Neural progenitor cell (in vitro differentiated cells): ENCODE results near the gene MDM4. TPM values are rescaled to one million over a fixed set of nuclear protein-coding genes. Genes with fewer than 3 reads are reported as not detected.
A peak's percentile ranks its signal among the peaks of the same experiment; 100 is the strongest.

Experiments used
- DNase-seq: peaks from one replicate; pipeline ENCODE4 v3.0.0-alpha.2; 2016; ENCODE audit warnings: low spot score
- H2AFZ ChIP-seq: fragments of 200-600 bp; sonication (generic); replicated peaks from 2 replicates; pipeline ENCODE4 v1.6.1; 2016; ENCODE audit warnings: antibody characterized with exemption
- H3F3A ChIP-seq: fragments of 200-600 bp; sonication (generic); 2 replicates; pipeline ENCODE4 v1.6.1; 2016; ENCODE audit warnings: antibody characterized with exemption, low read depth
- H3K27ac ChIP-seq: fragments of 200-600 bp; sonication (generic); 2 replicates; pipeline ENCODE4 v1.5.1; 2016; ENCODE audit warnings: mild to moderate bottlenecking
- H3K27me3 ChIP-seq: fragments of 200-600 bp; sonication (generic); 2 replicates; pipeline ENCODE4 v1.6.1; 2016; ENCODE audit warnings: mild to moderate bottlenecking, moderate library complexity
- H3K36me3 ChIP-seq: fragments of 200-600 bp; sonication (generic); 2 replicates; pipeline ENCODE4 v1.5.1; 2016
- H3K4me1 ChIP-seq: fragments of 200-600 bp; sonication (generic); 2 replicates; pipeline ENCODE4 v1.6.1; 2016; ENCODE audit warnings: mixed run types
- H3K4me2 ChIP-seq: fragments of 200-600 bp; sonication (generic); 2 replicates; pipeline ENCODE4 v1.6.1; 2016
- H3K4me3 ChIP-seq: fragments of 200-600 bp; sonication (generic); 2 replicates; pipeline ENCODE4 v1.5.1; 2016
- H3K79me2 ChIP-seq: fragments of 200-600 bp; sonication (generic); 2 replicates; pipeline ENCODE4 v1.6.1; 2016; ENCODE audit warnings: low read depth
- H3K9ac ChIP-seq: fragments of 200-600 bp; sonication (generic); 2 replicates; pipeline ENCODE4 v1.6.1; 2016
- H3K9me3 ChIP-seq: fragments of 200-600 bp; sonication (generic); 2 replicates; pipeline ENCODE4 v1.5.1; 2016; ENCODE audit warnings: low read depth
- H4K20me1 ChIP-seq: fragments of 200-600 bp; sonication (generic); 2 replicates; pipeline ENCODE4 v1.6.1; 2016; ENCODE audit warnings: low read depth
- H3K27ac Mint-ChIP-seq: 3 replicates; pipeline ENCODE4 v1.8.0; 2021; ENCODE audit warnings: mixed read lengths
- H3K27me3 Mint-ChIP-seq: 2 replicates; pipeline ENCODE4 v1.8.0; 2022; ENCODE audit warnings: low read depth, mild to moderate bottlenecking, inconsistent platforms, moderate library complexity, mixed read lengths; ENCODE audit not compliant: insufficient read depth
- H3K36me3 Mint-ChIP-seq: 3 replicates; pipeline ENCODE4 v1.8.0; 2021; ENCODE audit warnings: mixed read lengths
- H3K4me1 Mint-ChIP-seq: 3 replicates; pipeline ENCODE4 v1.8.0; 2021; ENCODE audit warnings: mixed read lengths
- H3K4me3 Mint-ChIP-seq: 3 replicates; pipeline ENCODE4 v1.8.0; 2021; ENCODE audit warnings: mild to moderate bottlenecking, moderate library complexity, mixed read lengths
- H3K9me3 Mint-ChIP-seq: 3 replicates; pipeline ENCODE4 v1.8.0; 2020; ENCODE audit warnings: mixed read lengths
- CTCF ChIP-seq: fragments of 200-600 bp; sonication (generic); IDR thresholded peaks from 2 replicates; pipeline ENCODE4 v1.5.1; 2017; ENCODE audit warnings: antibody characterized with exemption, mild to moderate bottlenecking
- EZH2 ChIP-seq: fragments of 200-600 bp; sonication (generic); IDR thresholded peaks from 2 replicates; pipeline ENCODE4 v1.6.1; 2017; ENCODE audit warnings: antibody characterized with exemption, mild to moderate bottlenecking, moderate library complexity
- EZH2phosphoT487 ChIP-seq: fragments of 200-600 bp; sonication (generic); IDR thresholded peaks from 2 replicates; pipeline ENCODE4 v1.6.1; 2017; ENCODE audit warnings: antibody characterized with exemption
- total RNA-seq: library from RNA; depleted of rRNA; stranded (reverse); fragments of >200 nt; gene quantifications from 2 replicates; pipeline ENCODE4 v1.2.3, GENCODE V29; 2015; ENCODE audit warnings: low replicate concordance

MDM4 gene
- total RNA-seq, result 52.0 and 72.9 TPM in 2 replicates

DNA sequence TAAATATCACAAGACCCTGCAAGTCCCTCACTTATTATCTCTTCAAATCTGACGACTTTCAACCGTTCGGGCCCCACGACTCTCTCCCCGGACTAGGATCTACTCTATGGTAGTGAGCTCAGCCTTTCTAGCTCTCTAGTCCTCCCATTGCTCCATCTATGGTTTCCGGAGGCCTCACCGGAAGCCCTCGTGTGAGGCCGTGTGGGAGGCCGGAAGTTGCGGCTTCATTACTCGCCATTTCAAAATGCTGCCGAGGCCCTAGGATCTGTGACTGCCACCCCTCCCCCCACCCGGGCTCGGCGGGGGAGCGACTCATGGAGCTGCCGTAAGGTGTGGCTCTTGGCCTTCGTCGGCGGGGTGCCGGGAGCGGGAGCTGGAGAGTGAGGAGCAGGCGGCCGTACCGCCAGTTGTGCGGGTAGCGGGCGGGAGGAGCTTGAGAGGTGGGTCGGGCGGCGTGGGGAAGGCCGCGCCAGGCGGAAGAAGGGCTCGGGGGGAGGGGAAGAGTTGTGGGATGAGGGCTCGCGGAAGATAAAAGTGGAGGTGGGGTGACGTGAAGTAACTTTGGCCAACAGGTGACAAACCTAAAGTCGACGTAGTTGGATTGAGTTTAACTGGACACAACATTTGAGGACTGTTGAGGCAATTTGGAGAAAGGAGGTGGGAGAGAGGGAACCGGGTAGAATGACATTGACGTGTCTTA lies at the start of gene MDM4:
MDM4 (plus strand) TSS at position 227 of the 700 bp plus-strand sequence. CDS start 9,113 bp downstream, outside the sequence.
- H3K4me3 ChIP-seq, result peak within 1 kb of the TSS; percentile 88
- no peaks in the 10 kb centered on the region for H3K9me3 ChIP-seq
- Mint-ChIP-seq H3K36me3 (peaks cover 18% of the 10 kb centered on the region), H3K4me1 (peaks cover 7% of the 10 kb centered on the region), H3K4me3 (no peak within 1 kb of the TSS), H3K27ac (no peak within 1 kb of the TSS), H3K9me3 (no peaks in the 10 kb centered on the region), H3K27me3 (peaks cover 8% of the 10 kb centered on the region)
- H3K4me2 ChIP-seq, result peak within 1 kb of the TSS; percentile 79
- H3K79me2 ChIP-seq, result peaks cover 52% of the 10 kb centered on the region
- H3K9ac ChIP-seq, result peak within 1 kb of the TSS; percentile 91
- TF ChIP-seq CTCF (no peak), EZH2 (peak; percentile 49)
- peaks cover 24% of the 10 kb centered on the region for H4K20me1 ChIP-seq
- no peaks in the 10 kb centered on the region for H3K36me3 ChIP-seq
- peak; percentile 95 for DNase-seq
- H3K27ac ChIP-seq, result peak within 1 kb of the TSS; percentile 80
- H2AFZ ChIP-seq, result peak within 1 kb of the TSS; percentile 98
- peaks cover 12% of the 10 kb centered on the region for H3F3A ChIP-seq
- H3K27me3 ChIP-seq, result no peaks in the 10 kb centered on the region
- H3K4me1 ChIP-seq, result peaks cover 6% of the 10 kb centered on the region

GRCh38 chr1:204466416-204467405 lies 49.5 kb upstream of the MDM4 start:
- H3K4me1 ChIP-seq, result no peaks in the 10 kb centered on the region
- no peak for TF ChIP-seq EZH2phosphoT487
- H3K79me2 ChIP-seq, result peaks cover 6% of the 10 kb centered on the region
- no peaks in the 10 kb centered on the region for H3F3A ChIP-seq
- H2AFZ ChIP-seq, result no peak overlapping the region
- Mint-ChIP-seq H3K4me3 (no peak overlapping the region), H3K9me3 (peaks cover 4% of the 10 kb centered on the region), H3K27ac (no peak overlapping the region), H3K36me3 (peaks cover 51% of the 10 kb centered on the region), H3K4me1 (peaks cover 22% of the 10 kb centered on the region), H3K27me3 (peaks cover 6% of the 10 kb centered on the region)
- H3K27ac ChIP-seq, result no peak overlapping the region
- H3K9ac ChIP-seq, result no peak overlapping the region
- H3K36me3 ChIP-seq, result no peaks in the 10 kb centered on the region
- H3K27me3 ChIP-seq, result no peaks in the 10 kb centered on the region
- DNase-seq, result no peak
- H4K20me1 ChIP-seq, result peaks cover 21% of the 10 kb centered on the region
- no peak overlapping the region for H3K4me2 ChIP-seq
- H3K9me3 ChIP-seq, result no peaks in the 10 kb centered on the region
- H3K4me3 ChIP-seq, result no peak overlapping the region

- H3K36me3 ChIP-seq, result no peaks in the 10 kb centered on the region
- Mint-ChIP-seq H3K4me1 (peaks cover 22% of the 10 kb centered on the region), H3K27me3 (peaks cover 6% of the 10 kb centered on the region), H3K36me3 (peaks cover 52% of the 10 kb centered on the region), H3K9me3 (peaks cover 7% of the 10 kb centered on the region), H3K27ac (no peak overlapping the region), H3K4me3 (no peak overlapping the region)
- H3K27ac ChIP-seq, result no peak overlapping the region
- TF ChIP-seq EZH2phosphoT487 (no peak), EZH2 (no peak), CTCF (no peak)
- H3K9me3 ChIP-seq, result no peaks in the 10 kb centered on the region
- H3K79me2 ChIP-seq, result peaks cover 13% of the 10 kb centered on the region
- H2AFZ ChIP-seq, result no peak overlapping the region
- no peak overlapping the region for H3K4me2 ChIP-seq
- H3K4me3 ChIP-seq, result no peak overlapping the region
- no peaks in the 10 kb centered on the region for H3F3A ChIP-seq
- no peak for DNase-seq
- H3K27me3 ChIP-seq, result no peaks in the 10 kb centered on the region
- H3K4me1 ChIP-seq, result no peaks in the 10 kb centered on the region
- H4K20me1 ChIP-seq, result peaks cover 21% of the 10 kb centered on the region
- H3K9ac ChIP-seq, result no peak overlapping the region
These were observed 48.0 kb upstream of the MDM4 start for GRCh38 chr1:204468206-204468605.
